GM23338 (cell line): ENCODE results near the gene LAMC2.

Experiments used
- CREB1 ChIP-seq: fragments of 250-450 bp; sonication (Bioruptor Pico); IDR thresholded peaks from 2 replicates; pipeline ENCODE4 v1.5.0; 2020; ENCODE audit warnings: low read depth, mild to moderate bottlenecking, moderate library complexity
- CTCF ChIP-seq, 2 experiments: fragments of 200-600 bp in 1 of 2; sonication (generic) in 1 of 2; conservative IDR thresholded peaks; 2 replicates each; pipeline versions ENCODE4 v1.5.1 to v1.6.1; 2016 to 2017; ENCODE audit warnings: antibody characterized with exemption in 2 of 2, low read depth in 2 of 2, mild to moderate bottlenecking in 2 of 2, moderate library complexity in 1 of 2
- ETS1 ChIP-seq: IDR thresholded peaks from 2 replicates; pipeline ENCODE4 v1.6.1; 2016; ENCODE audit warnings: antibody characterized with exemption
- EZH2 ChIP-seq: fragments of 200-600 bp; sonication (generic); IDR thresholded peaks from one replicate; pipeline ENCODE4 v1.8.0; 2017; ENCODE audit warnings: antibody characterized with exemption, mild to moderate bottlenecking, low read depth; ENCODE audit not compliant: unreplicated experiment
- EZH2phosphoT487 ChIP-seq: fragments of 200-600 bp; sonication (generic); IDR thresholded peaks from one replicate; pipeline ENCODE4 v1.8.1; 2018; ENCODE audit warnings: antibody characterized with exemption; ENCODE audit not compliant: unreplicated experiment
- JUNB ChIP-seq: IDR thresholded peaks from one replicate; pipeline ENCODE4 v1.6.1; 2016; ENCODE audit warnings: antibody characterized with exemption; ENCODE audit not compliant: unreplicated experiment
- NANOG ChIP-seq: IDR thresholded peaks from 2 replicates; pipeline ENCODE4 v1.6.1; 2016; ENCODE audit warnings: antibody characterized with exemption, borderline replicate concordance
- POLR2AphosphoS5 ChIP-seq: IDR thresholded peaks from 2 replicates; pipeline ENCODE4 v1.6.1; 2016; ENCODE audit warnings: antibody characterized with exemption, low read depth
- REST ChIP-seq: IDR thresholded peaks from one replicate; pipeline ENCODE4 v1.6.1; 2018; ENCODE audit warnings: antibody characterized with exemption; ENCODE audit not compliant: unreplicated experiment
- STAT1 ChIP-seq: IDR thresholded peaks from one replicate; pipeline ENCODE4 v1.6.1; 2016; ENCODE audit warnings: antibody characterized with exemption; ENCODE audit not compliant: unreplicated experiment
- ZNF114 ChIP-seq: fragments of 250-450 bp; sonication (Bioruptor Pico); IDR thresholded peaks from 2 replicates; pipeline ENCODE4 v1.5.0; 2020; ENCODE audit warnings: mild to moderate bottlenecking, moderate library complexity
- ZNF331 ChIP-seq: fragments of 250-450 bp; sonication (Bioruptor Pico); IDR thresholded peaks from 2 replicates; pipeline ENCODE4 v1.5.0; 2020; ENCODE audit warnings: low read depth, mild to moderate bottlenecking, moderate library complexity
- ZNF462 ChIP-seq: fragments of 250-450 bp; sonication (Bioruptor Pico); IDR thresholded peaks from 2 replicates; pipeline ENCODE4 v1.5.0; 2020; ENCODE audit warnings: mild to moderate bottlenecking, moderate library complexity

- TF ChIP-seq CTCF (conservative IDR thresholded peaks at IDR 0.05; ENCODE audit: low read depth in 2 of 2) (peak; percentile 99), REST (no peak), POLR2AphosphoS5 (no peak), EZH2 (no peak), NANOG (no peak), CREB1 (CRISPR knock-in tag) (no peak), ZNF462 (CRISPR knock-in tag) (no peak), ETS1 (no peak), EZH2phosphoT487 (no peak), STAT1 (no peak), JUNB (no peak), ZNF331 (no peak), ZNF114 (no peak)
Observed at GRCh38 chr1:183281553-183282091, 95.6 kb downstream of the LAMC2 start.
